ENCODE measurements around the gene LAYN. TPM values are rescaled to one million over a fixed set of nuclear protein-coding genes. Genes with fewer than 3 reads are reported as not detected.
A peak's percentile ranks its signal among the peaks of the same experiment; 100 is the strongest.

The LAYN gene
- total and polyA plus RNA-seq, 9 of the 15 experiments (the other 6 are each of a cell fraction or from before 2014, with no cell fraction given) = not detected

- TF ChIP-seq ZBTB1 (CRISPR knock-in tag; IDR thresholded peaks at IDR 0.05; ENCODE audit: borderline replicate concordance, low read depth) = no peak
- TF ChIP-seq U2AF2 (optimal IDR thresholded peaks at IDR 0.05; ENCODE audit: low read depth, low read length) = no peak
- no peak for TF ChIP-seq JUN (IDR thresholded peaks at IDR 0.05; ENCODE audit: borderline replicate concordance, low read depth, low read length)
- no peak for TF ChIP-seq JUN (CRISPR knock-in tag; IDR thresholded peaks at IDR 0.05; ENCODE audit: borderline replicate concordance)
- no peak for TF ChIP-seq NR2F6 (CRISPR knock-in tag; IDR thresholded peaks at IDR 0.05)
- TF ChIP-seq RNF2 (IDR thresholded peaks at IDR 0.05) = no peak
- TF ChIP-seq ZKSCAN1 (IDR thresholded peaks at IDR 0.05; ENCODE audit: low read depth, low read length) = no peak
- no peak for TF ChIP-seq ASH1L (IDR thresholded peaks at IDR 0.05; ENCODE audit: borderline replicate concordance, low read depth, partially characterized antibody)
- TF ChIP-seq HDAC2 (IDR thresholded peaks at IDR 0.05) = no peak
- TF ChIP-seq HDGF (IDR thresholded peaks at IDR 0.05) = no peak
- FAIRE-seq = no peak
- CTCF ChIA-PET (ENCODE audit: low intra/inter-chr PET ratio) = no interaction called here
Observed at GRCh38 chr11:111582163-111582562, 41.6 kb downstream of the LAYN start.

More at GRCh38 chr11:111582163-111582562, 41.6 kb downstream of the LAYN start:
- Histone ChIP-seq H3K36me3 (ENCODE audit: control insufficient read depth, insufficient read depth, low read length) (no peaks in the 10 kb centered on the region), H3K27ac (ENCODE audit: extremely low read depth, low read depth, low read length) (no peak overlapping the region), H3K9me3 (replicated peaks; ENCODE audit: control insufficient read depth, insufficient read depth, low read depth, low read length) (no peaks in the 10 kb centered on the region), H3K9me1 (ENCODE audit: control insufficient read depth, insufficient read depth, low read length) (no peaks in the 10 kb centered on the region), H3K4me2 (ENCODE audit: insufficient read depth, low read length) (no peak overlapping the region), H3K27me3 (ENCODE audit: control insufficient read depth in 2 of 2, insufficient read depth in 2 of 2, low read length in 2 of 2) (no peaks in the 10 kb centered on the region), H3K4me1 (replicated peaks in 1 of 2; ENCODE audit: control insufficient read depth in 2 of 2, insufficient read depth in 2 of 2, low read length in 2 of 2) (no peaks in the 10 kb centered on the region), H3K79me2 (ENCODE audit: control insufficient read depth, insufficient read depth, low read length) (no peaks in the 10 kb centered on the region), H2AFZ (ENCODE audit: low read depth, low read length) (no peak overlapping the region), H4K20me1 (replicated peaks; ENCODE audit: control insufficient read depth, insufficient read depth, low read length) (no peaks in the 10 kb centered on the region), H3K9ac (ENCODE audit: insufficient read depth in 1 of 2, low read depth in 2 of 2, low read length in 2 of 2) (no peak overlapping the region), H3K4me3 (no peak overlapping the region)
- intact Hi-C loops (cut with micrococcal nuclease) (no loop called here), in situ Hi-C loops (cut with MboI) (no loop called here)
- BruUV-seq (replicated peaks) = no TSS peak
- ATAC-seq (peak; percentile 32; the same call in 2 of the 3 replicates), DNase-seq (ENCODE audit: extremely low read depth in 1 of 4, low spot score in 3 of 4) (no peak)
- POLR2A ChIA-PET = no interaction called here

All from K562 (cell line).